GM13977 (cell line): Measurements from ENCODE around the gene CFAP157.

Experiments used
- DNase-seq: peaks from one replicate; pipeline ENCODE4 v3.0.0; 2012; ENCODE audit warnings: low spot score
- CTCF ChIP-seq: IDR thresholded peaks from 2 replicates; pipeline ENCODE4 v1.5.1; 2012; ENCODE audit warnings: mild to moderate bottlenecking, control low read depth; ENCODE audit not compliant: insufficient read depth; ENCODE audit errors: extremely low read depth, missing control alignments
- in situ Hi-C: fragments of 300-500 bp; cut with MboI; formaldehyde crosslinking; loops from one replicate; pipeline ENCODE4 v1.12.0; 2022; ENCODE audit warnings: low sequenced_read_pairs, low pct_unique_long_range_greater_than_20kb, mixed read lengths, inconsistent platforms; ENCODE audit not compliant: unreplicated experiment

The CFAP157 gene

GRCh38 chr9:127708952-127709587, 2.3 kb downstream of the CFAP157 start:
- TF ChIP-seq CTCF: no peak
- DNase-seq: no peak
- in situ Hi-C loops: no loop called here

DNA sequence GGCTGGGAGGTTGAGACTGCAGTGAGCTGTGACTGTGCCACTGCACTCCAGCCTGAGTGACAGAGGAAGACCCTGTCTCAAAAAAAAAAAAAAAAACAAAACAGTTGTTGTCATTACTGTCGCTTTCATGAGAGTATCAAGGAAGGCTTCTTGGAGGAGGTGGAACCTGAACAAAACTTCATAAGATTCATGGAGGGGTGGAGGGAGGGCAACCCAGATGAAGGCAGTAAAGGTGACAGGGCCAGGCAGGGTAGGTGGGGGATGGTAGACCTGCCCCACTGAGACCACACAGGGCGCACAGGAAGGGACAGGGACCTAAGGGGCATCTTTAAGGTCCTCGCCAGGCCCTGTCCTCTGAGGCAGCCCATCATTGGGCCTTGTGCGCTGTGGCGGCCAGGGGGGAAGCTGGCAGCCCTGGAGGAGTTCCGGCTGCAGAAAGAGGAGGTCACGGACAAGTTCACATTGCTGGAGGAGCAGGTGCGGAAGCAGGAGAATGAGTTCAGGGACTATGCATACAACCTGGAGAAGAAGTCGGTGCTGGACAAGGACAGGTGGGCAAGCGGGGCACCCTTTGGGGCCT, 3.5 kb downstream of the CFAP157 start:
- no peak for DNase-seq
- in situ Hi-C loops: no loop called here
- TF ChIP-seq CTCF: no peak

DNA sequence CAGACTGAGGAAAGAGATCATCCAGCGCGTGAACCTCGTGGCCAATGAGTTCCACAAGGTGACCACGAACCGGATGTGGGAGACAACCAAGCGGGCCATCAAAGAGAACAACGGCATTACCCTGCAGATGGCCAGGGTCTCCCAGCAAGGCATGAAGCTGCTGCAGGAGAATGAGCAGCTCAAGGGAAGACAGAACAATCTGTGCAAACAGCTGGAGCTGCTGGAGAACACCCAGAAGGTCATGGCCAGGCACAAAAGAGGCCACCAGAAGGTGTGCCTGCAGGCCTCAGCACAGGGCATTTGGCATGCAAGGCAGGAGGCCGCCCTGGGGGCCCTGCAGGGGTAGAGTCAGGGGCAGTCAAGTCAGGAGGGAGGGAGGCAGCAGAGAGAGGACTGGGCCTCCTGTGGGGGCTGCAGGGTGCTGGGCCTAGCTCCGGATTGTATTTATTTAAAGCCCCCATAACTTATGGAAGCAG, 4.5 kb downstream of the CFAP157 start:
- DNase-seq: no peak
- in situ Hi-C loops: no loop called here
- TF ChIP-seq CTCF: no peak

DNA sequence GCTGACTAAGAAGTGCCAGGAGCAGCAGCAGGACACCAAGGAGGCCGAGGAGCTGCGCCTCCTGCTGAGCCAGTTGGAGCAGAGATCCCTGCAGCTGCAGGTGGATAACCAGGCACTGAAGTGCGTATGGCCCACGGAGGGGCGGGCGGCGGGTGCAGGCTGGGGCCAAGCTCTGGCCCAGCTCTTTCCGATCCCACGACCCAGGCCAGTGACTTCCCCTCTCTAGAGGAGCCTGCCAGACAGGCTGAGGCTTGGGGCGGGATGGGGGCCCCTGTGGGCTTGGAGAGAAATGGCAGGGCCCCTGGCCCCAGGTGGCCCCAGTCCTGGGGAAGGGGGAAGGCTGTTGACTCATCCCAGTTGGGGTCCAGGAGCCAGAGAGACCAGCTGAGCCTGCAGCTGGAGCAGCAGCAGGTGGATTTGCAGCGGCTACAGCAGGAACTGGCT, 5.1 kb downstream of the CFAP157 start:
- no peak for TF ChIP-seq CTCF
- in situ Hi-C loops: no loop called here

GRCh38 chr9:127712371-127712770, 5.6 kb downstream of the CFAP157 start:
- in situ Hi-C loops: no loop called here
- no peak for DNase-seq
- no peak for TF ChIP-seq CTCF

More for the DNA sequence above, 5.1 kb downstream of the CFAP157 start:
- DNase-seq: no peak

GRCh38 chr9:127712867-127713266, 6.1 kb downstream of the CFAP157 start:
- in situ Hi-C loops: no loop called here
- TF ChIP-seq CTCF: no peak
- DNase-seq: no peak
